ENCODE data around the gene FERMT1. TPM values are rescaled to one million over a fixed set of nuclear protein-coding genes. Genes with fewer than 3 reads are reported as not detected.
"Not testable (repeated sequence)": the region's sequence is repeated elsewhere in the genome, so short reads cannot be mapped to it uniquely, and the experiment has no call there.

The FERMT1 gene
- polyA plus RNA-seq, 1 donor (not counting 4 experiments of a cell fraction or from before 2014, with no cell fraction given) = 134 TPM

- H3K9me1 ChIP-seq (ENCODE audit: control insufficient read depth, extremely low read depth, insufficient read depth, low read length) = no peaks in the 10 kb centered on the region
- no peaks in the 10 kb centered on the region for H3K4me1 ChIP-seq (ENCODE audit: control insufficient read depth, extremely low read depth, insufficient read depth, low read length)
- H2AFZ ChIP-seq (ENCODE audit: control insufficient read depth, low read length) = no peak overlapping the region
- no peaks in the 10 kb centered on the region for H4K20me1 ChIP-seq (ENCODE audit: control insufficient read depth, extremely low read depth, insufficient read depth, low read length)
- H3K36me3 ChIP-seq (ENCODE audit: control insufficient read depth in 2 of 2, extremely low read depth in 1 of 2, insufficient read depth in 2 of 2, low read length in 2 of 2) = peaks cover 29 to 54% of the 10 kb centered on the region in 2 experiments
- TF ChIP-seq EZH2 (IDR thresholded peaks at IDR 0.05; ENCODE audit: low read length) = no peak
- TF ChIP-seq CTCF (optimal IDR thresholded peaks at IDR 0.05 in 1 of 3, IDR thresholded peaks at IDR 0.05 in 1 of 3, conservative IDR thresholded peaks at IDR 0.05 in 1 of 3; ENCODE audit: extremely low read depth in 1 of 3, insufficient read depth in 2 of 3, low read length in 3 of 3) = no peak
- no peak overlapping the region for H3K27ac ChIP-seq (ENCODE audit: control insufficient read depth, insufficient read depth, low read length)
- no peaks in the 10 kb centered on the region for H3K27me3 ChIP-seq (ENCODE audit: control insufficient read depth, extremely low read depth, insufficient read depth, low read length)
- no peak overlapping the region for H3K4me2 ChIP-seq (ENCODE audit: control insufficient read depth, extremely low read depth, insufficient read depth, low read depth, low read length)
- DNase-seq (ENCODE audit: low read depth, low spot score) (no peak), FAIRE-seq (no peak)
- H3K9ac ChIP-seq (ENCODE audit: control insufficient read depth, extremely low read depth, insufficient read depth, low read length) = no peak overlapping the region
- dilution Hi-C loops (cut with MboI; ENCODE audit: extremely low pct_ligation_motif_present, low sequenced_read_pairs) = no loop called here
- H3K9me3 ChIP-seq (ENCODE audit: control insufficient read depth, low read depth, low read length) = no peaks in the 10 kb centered on the region
- H3K4me3 ChIP-seq (ENCODE audit: control insufficient read depth in 2 of 3, extremely low read depth in 1 of 3, insufficient read depth in 2 of 3, low read depth in 1 of 3, low read length in 3 of 3) = no peak overlapping the region
- H3K79me2 ChIP-seq (ENCODE audit: control insufficient read depth, insufficient read depth, low read length) = peaks cover 44% of the 10 kb centered on the region
Observed at GRCh38 chr20:6114696-6115095, 8.1 kb downstream of the FERMT1 start.

GRCh38 chr20:6113951-6114350 lies 8.9 kb downstream of the FERMT1 start:
- peaks cover 41% of the 10 kb centered on the region for H3K79me2 ChIP-seq (ENCODE audit: control insufficient read depth, insufficient read depth, low read length)
- DNase-seq (ENCODE audit: low read depth, low spot score) (no peak), FAIRE-seq (no peak)
- no peaks in the 10 kb centered on the region for H3K27me3 ChIP-seq (ENCODE audit: control insufficient read depth, extremely low read depth, insufficient read depth, low read length)
- H3K4me3 ChIP-seq (ENCODE audit: control insufficient read depth in 2 of 3, extremely low read depth in 1 of 3, insufficient read depth in 2 of 3, low read depth in 1 of 3, low read length in 3 of 3) = no peak overlapping the region
- no peaks in the 10 kb centered on the region for H4K20me1 ChIP-seq (ENCODE audit: control insufficient read depth, extremely low read depth, insufficient read depth, low read length)
- H3K9ac ChIP-seq (ENCODE audit: control insufficient read depth, extremely low read depth, insufficient read depth, low read length) = no peak overlapping the region
- H3K4me2 ChIP-seq (ENCODE audit: control insufficient read depth, extremely low read depth, insufficient read depth, low read depth, low read length) = no peak overlapping the region
- H3K27ac ChIP-seq (ENCODE audit: control insufficient read depth, insufficient read depth, low read length) = no peak overlapping the region
- H3K9me3 ChIP-seq (ENCODE audit: control insufficient read depth, low read depth, low read length) = no peaks in the 10 kb centered on the region
- no peaks in the 10 kb centered on the region for H3K4me1 ChIP-seq (ENCODE audit: control insufficient read depth, extremely low read depth, insufficient read depth, low read length)
- peaks cover 30 to 52% of the 10 kb centered on the region in 2 experiments for H3K36me3 ChIP-seq (ENCODE audit: control insufficient read depth in 2 of 2, extremely low read depth in 1 of 2, insufficient read depth in 2 of 2, low read length in 2 of 2)
- dilution Hi-C loops (cut with MboI; ENCODE audit: extremely low pct_ligation_motif_present, low sequenced_read_pairs) = no loop called here
- H3K9me1 ChIP-seq (ENCODE audit: control insufficient read depth, extremely low read depth, insufficient read depth, low read length) = no peaks in the 10 kb centered on the region
- TF ChIP-seq CTCF (optimal IDR thresholded peaks at IDR 0.05 in 1 of 3, IDR thresholded peaks at IDR 0.05 in 1 of 3, conservative IDR thresholded peaks at IDR 0.05 in 1 of 3; ENCODE audit: extremely low read depth in 1 of 3, insufficient read depth in 2 of 3, low read length in 3 of 3) (no peak), EZH2 (IDR thresholded peaks at IDR 0.05; ENCODE audit: low read length) (no peak)
- H2AFZ ChIP-seq (ENCODE audit: control insufficient read depth, low read length) = no peak overlapping the region

GRCh38 chr20:6112965-6113364 lies 9.9 kb downstream of the FERMT1 start:
- H3K9me3 ChIP-seq (ENCODE audit: control insufficient read depth, low read depth, low read length); H3K27me3 ChIP-seq (ENCODE audit: control insufficient read depth, extremely low read depth, insufficient read depth, low read length); H2AFZ ChIP-seq (ENCODE audit: control insufficient read depth, low read length); FAIRE-seq; DNase-seq (ENCODE audit: low read depth, low spot score); H3K9me1 ChIP-seq (ENCODE audit: control insufficient read depth, extremely low read depth, insufficient read depth, low read length); H3K4me3 ChIP-seq (ENCODE audit: control insufficient read depth in 2 of 3, extremely low read depth in 1 of 3, insufficient read depth in 2 of 3, low read depth in 1 of 3, low read length in 3 of 3); H3K4me2 ChIP-seq (ENCODE audit: control insufficient read depth, extremely low read depth, insufficient read depth, low read depth, low read length); H3K9ac ChIP-seq (ENCODE audit: control insufficient read depth, extremely low read depth, insufficient read depth, low read length); dilution Hi-C loops (cut with MboI; ENCODE audit: extremely low pct_ligation_motif_present, low sequenced_read_pairs); H4K20me1 ChIP-seq (ENCODE audit: control insufficient read depth, extremely low read depth, insufficient read depth, low read length); H3K4me1 ChIP-seq (ENCODE audit: control insufficient read depth, extremely low read depth, insufficient read depth, low read length); H3K27ac ChIP-seq (ENCODE audit: control insufficient read depth, insufficient read depth, low read length): not testable (repeated sequence)
- peaks cover 33% of the 10 kb centered on the region for H3K79me2 ChIP-seq (ENCODE audit: control insufficient read depth, insufficient read depth, low read length)
- H3K36me3 ChIP-seq (ENCODE audit: control insufficient read depth in 2 of 2, extremely low read depth in 1 of 2, insufficient read depth in 2 of 2, low read length in 2 of 2) = peaks cover 28 to 48% of the 10 kb centered on the region in 2 experiments

Data from keratinocyte (primary cell).